ENCODE data around the gene DMRT1.
A peak's percentile ranks its signal among the peaks of the same experiment; 100 is the strongest.

Gene DMRT1

DNA sequence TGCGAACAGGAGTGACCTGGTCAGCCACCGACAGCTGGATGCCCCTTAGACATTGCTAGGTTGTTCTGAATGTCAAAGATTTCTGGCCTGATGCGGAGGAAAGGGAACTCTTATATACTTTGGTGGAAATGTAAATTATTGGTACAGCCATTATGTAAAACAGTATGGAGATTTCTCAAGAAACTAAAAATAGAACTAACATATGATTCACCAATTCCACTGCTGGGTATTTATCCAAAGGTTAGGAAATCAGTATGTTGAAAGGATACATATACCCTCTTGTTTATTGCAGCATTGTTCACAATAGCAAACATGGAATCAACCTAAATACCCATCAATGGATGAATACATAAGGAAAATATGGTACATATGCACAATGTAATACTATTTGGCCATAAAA, 166.7 kb downstream of the DMRT1 start:
- Histone ChIP-seq H3K27me3 (ENCODE audit: control insufficient read depth in 5 of 5, insufficient read depth in 4 of 5, low read length in 5 of 5) (no peaks in the 10 kb centered on the region), H3K36me3 (ENCODE audit: control insufficient read depth in 5 of 5, insufficient read depth in 5 of 5, low read length in 5 of 5) (no peaks in the 10 kb centered on the region), H3K9me3 (ENCODE audit: control insufficient read depth in 5 of 5, low read length in 5 of 5) (no peaks in the 10 kb centered on the region), H3K27ac (ENCODE audit: low read depth, low read length) (no peak overlapping the region), H3K4me3 (ENCODE audit: low read depth in 1 of 5, low read length in 5 of 5) (no peak overlapping the region), H3K9ac (ENCODE audit: low read length in 5 of 5) (no peak overlapping the region), H3K4me1 (ENCODE audit: control insufficient read depth in 5 of 5, insufficient read depth in 5 of 5, low read length in 5 of 5) (peaks cover 0 to 18% (median 11%) of the 10 kb centered on the region in 5 donors)

DNA sequence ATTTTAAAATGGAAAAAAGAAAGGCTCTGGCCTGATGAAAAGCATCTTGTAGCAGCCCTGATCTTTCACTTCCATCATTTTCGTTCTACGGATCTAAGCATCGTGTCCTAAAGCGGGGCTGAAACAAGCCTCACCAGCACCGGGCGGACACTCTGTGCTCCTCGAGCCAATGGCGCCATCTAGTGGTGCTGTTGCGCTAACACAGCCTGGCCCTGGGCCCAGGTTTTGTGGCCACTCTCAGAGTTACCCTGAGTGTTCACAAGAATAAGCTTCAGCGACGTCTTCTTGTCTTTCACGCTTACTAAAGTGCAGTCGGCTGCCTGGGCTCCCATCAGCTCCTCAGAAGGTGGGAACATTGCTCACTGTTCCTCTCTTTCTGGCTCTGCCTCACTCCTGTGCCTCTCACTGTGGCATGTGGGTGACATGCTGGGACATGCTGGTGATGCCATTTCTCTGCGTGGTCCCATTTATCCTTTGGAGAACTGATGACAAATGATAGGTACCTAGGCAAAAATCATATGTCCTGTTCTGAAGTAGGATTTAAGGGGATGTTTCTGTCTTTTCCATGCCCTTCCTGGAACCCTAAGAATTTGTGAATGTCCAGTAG, 167.7 kb downstream of the DMRT1 start:
- H3K4me1 ChIP-seq (ENCODE audit: control insufficient read depth in 5 of 5, insufficient read depth in 5 of 5, low read length in 5 of 5) = peaks cover 0 to 18% (median 11%) of the 10 kb centered on the region in 5 donors
- H3K4me3 ChIP-seq (ENCODE audit: low read depth in 1 of 5, low read length in 5 of 5) = no peak overlapping the region
- H3K9ac ChIP-seq (ENCODE audit: low read length in 5 of 5) = no peak overlapping the region
- no peaks in the 10 kb centered on the region for H3K9me3 ChIP-seq (ENCODE audit: control insufficient read depth in 5 of 5, low read length in 5 of 5)
- H3K36me3 ChIP-seq (ENCODE audit: control insufficient read depth in 5 of 5, insufficient read depth in 5 of 5, low read length in 5 of 5) = no peaks in the 10 kb centered on the region
- H3K27ac ChIP-seq (ENCODE audit: low read depth, low read length) = no peak overlapping the region
- no peaks in the 10 kb centered on the region for H3K27me3 ChIP-seq (ENCODE audit: control insufficient read depth in 5 of 5, insufficient read depth in 4 of 5, low read length in 5 of 5)

DNA sequence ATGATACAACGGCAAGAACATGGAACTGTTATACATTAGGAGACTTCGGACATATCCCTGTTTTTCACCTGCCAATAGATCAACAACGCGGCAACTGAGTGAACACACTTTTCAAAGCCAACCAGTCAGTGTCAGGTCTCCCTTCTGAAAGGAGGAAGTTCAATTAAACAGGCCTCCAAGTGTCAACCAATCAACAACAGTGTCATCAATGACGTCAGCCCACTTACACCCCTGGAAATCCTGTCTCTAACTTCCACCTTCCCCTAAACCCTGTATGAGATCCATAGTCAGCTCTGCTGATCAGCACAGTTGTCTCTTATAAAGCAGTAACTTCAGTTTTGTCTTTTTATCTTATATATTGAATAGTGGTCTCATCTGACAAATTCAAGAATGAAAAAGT, 171.5 kb downstream of the DMRT1 start:
- no peak overlapping the region for H3K4me3 ChIP-seq (ENCODE audit: low read depth in 1 of 5, low read length in 5 of 5)
- peaks cover 0 to 13% (median 11%) of the 10 kb centered on the region in 5 donors for H3K4me1 ChIP-seq (ENCODE audit: control insufficient read depth in 5 of 5, insufficient read depth in 5 of 5, low read length in 5 of 5)
- no peak overlapping the region for H3K9ac ChIP-seq (ENCODE audit: low read length in 5 of 5)
- H3K36me3 ChIP-seq (ENCODE audit: control insufficient read depth in 5 of 5, insufficient read depth in 5 of 5, low read length in 5 of 5) = no peaks in the 10 kb centered on the region
- H3K27me3 ChIP-seq (ENCODE audit: control insufficient read depth in 5 of 5, insufficient read depth in 4 of 5, low read length in 5 of 5) = peaks cover 0 to under 1% (median 0%) of the 10 kb centered on the region in 5 donors
- no peak overlapping the region for H3K27ac ChIP-seq (ENCODE audit: low read depth, low read length)
- no peaks in the 10 kb centered on the region for H3K9me3 ChIP-seq (ENCODE audit: control insufficient read depth in 5 of 5, low read length in 5 of 5)

DNA sequence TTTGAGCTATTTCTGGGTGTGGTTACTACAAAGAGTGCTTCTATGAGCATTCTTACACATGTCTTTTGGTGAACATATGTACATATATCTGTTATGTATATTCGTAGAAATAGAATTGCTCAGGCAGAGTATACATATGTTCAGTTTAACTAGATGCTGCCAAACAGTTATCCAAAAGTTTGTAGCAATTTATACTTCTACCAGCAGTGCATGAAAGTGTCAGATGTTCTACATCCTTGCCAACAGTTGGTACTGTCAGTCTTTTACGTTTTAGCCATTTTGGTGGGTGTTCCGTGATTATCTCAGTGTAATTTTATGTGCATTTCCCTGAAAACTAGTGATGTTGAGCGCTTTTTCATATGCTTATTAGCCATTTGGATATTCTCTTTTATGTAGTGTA, 172.7 kb downstream of the DMRT1 start:
- no peaks in the 10 kb centered on the region for H3K9me3 ChIP-seq (ENCODE audit: control insufficient read depth in 5 of 5, low read length in 5 of 5)
- H3K36me3 ChIP-seq (ENCODE audit: control insufficient read depth in 5 of 5, insufficient read depth in 5 of 5, low read length in 5 of 5) = no peaks in the 10 kb centered on the region
- H3K27ac ChIP-seq (ENCODE audit: low read depth, low read length) = no peak overlapping the region
- peaks cover 0 to 11% (median 10%) of the 10 kb centered on the region in 5 donors for H3K4me1 ChIP-seq (ENCODE audit: control insufficient read depth in 5 of 5, insufficient read depth in 5 of 5, low read length in 5 of 5)
- H3K27me3 ChIP-seq (ENCODE audit: control insufficient read depth in 5 of 5, insufficient read depth in 4 of 5, low read length in 5 of 5) = peaks cover 0 to 3% (median 0%) of the 10 kb centered on the region in 5 donors
- no peak overlapping the region for H3K4me3 ChIP-seq (ENCODE audit: low read depth in 1 of 5, low read length in 5 of 5)
- H3K9ac ChIP-seq (ENCODE audit: low read length in 5 of 5) = no peak overlapping the region

DNA sequence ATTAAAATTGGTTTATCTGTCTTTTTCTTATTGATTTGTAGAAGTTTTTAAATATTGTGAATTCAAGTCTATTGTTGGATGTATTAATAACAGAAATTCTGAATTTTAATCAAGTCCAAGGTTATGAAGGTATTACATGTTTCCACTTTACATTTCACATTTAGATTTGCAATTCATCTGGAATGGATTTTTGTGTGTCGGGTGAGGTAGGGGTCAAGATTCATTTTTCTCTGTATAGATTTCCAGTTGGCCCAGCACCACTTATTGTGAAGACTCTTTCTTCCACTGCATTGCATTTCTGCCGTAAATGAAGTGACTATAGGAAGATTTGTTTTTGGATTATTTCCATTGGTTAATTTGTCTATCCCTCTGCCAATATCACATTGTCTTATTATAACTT, 173.1 kb downstream of the DMRT1 start:
- H3K27ac ChIP-seq (ENCODE audit: low read depth, low read length) = no peak overlapping the region
- H3K9me3 ChIP-seq (ENCODE audit: control insufficient read depth in 5 of 5, low read length in 5 of 5) = no peaks in the 10 kb centered on the region
- no peak overlapping the region for H3K9ac ChIP-seq (ENCODE audit: low read length in 5 of 5)
- peaks cover 0 to 8% (median 7%) of the 10 kb centered on the region in 5 donors for H3K4me1 ChIP-seq (ENCODE audit: control insufficient read depth in 5 of 5, insufficient read depth in 5 of 5, low read length in 5 of 5)
- H3K4me3 ChIP-seq (ENCODE audit: low read depth in 1 of 5, low read length in 5 of 5) = no peak overlapping the region
- H3K36me3 ChIP-seq (ENCODE audit: control insufficient read depth in 5 of 5, insufficient read depth in 5 of 5, low read length in 5 of 5) = no peaks in the 10 kb centered on the region
- H3K27me3 ChIP-seq (ENCODE audit: control insufficient read depth in 5 of 5, insufficient read depth in 4 of 5, low read length in 5 of 5) = peaks cover 0 to 3% (median 0%) of the 10 kb centered on the region in 5 donors

DNA sequence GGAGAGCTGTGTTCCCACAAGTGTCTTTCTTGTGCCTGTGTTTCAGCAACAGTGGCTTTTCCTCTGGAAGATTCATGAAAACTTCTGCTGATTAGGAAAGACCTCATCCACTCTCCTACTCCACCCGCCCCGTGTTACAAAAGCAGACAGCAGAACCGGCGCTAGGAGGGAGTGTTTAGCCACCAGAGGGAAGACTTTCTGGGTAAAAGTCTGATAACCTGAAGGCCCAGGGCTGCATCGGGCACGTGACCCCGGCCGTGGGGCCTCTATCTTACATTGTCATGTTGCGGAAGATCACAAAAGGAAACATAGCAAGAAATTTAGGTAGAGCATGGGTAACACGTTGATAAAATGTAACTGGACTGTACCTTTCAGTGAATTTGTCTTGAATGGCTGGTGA, 176.6 kb downstream of the DMRT1 start:
- Histone ChIP-seq H3K27me3 (ENCODE audit: control insufficient read depth in 5 of 5, insufficient read depth in 4 of 5, low read length in 5 of 5) (peaks cover 0 to 3% (median 0%) of the 10 kb centered on the region in 5 donors), H3K27ac (ENCODE audit: low read depth, low read length) (peak overlapping the region; percentile 40), H3K4me3 (ENCODE audit: low read depth in 1 of 5, low read length in 5 of 5) (no peak overlapping the region), H3K4me1 (ENCODE audit: control insufficient read depth in 5 of 5, insufficient read depth in 5 of 5, low read length in 5 of 5) (peaks cover 0 to 8% (median 0%) of the 10 kb centered on the region in 5 donors), H3K36me3 (ENCODE audit: control insufficient read depth in 5 of 5, insufficient read depth in 5 of 5, low read length in 5 of 5) (no peaks in the 10 kb centered on the region), H3K9me3 (ENCODE audit: control insufficient read depth in 5 of 5, low read length in 5 of 5) (peaks cover 0 to 9% (median 7%) of the 10 kb centered on the region in 5 donors), H3K9ac (ENCODE audit: low read length in 5 of 5) (peak overlapping the region in 1 of 5 donors; percentile 53)

All from subcutaneous abdominal adipose tissue (tissue), 5 donors.